Measurements from ENCODE around the gene FBRS.

GRCh38 chr16:30665155-30665829, 7.1 kb downstream of the FBRS start:
- TF ChIP-seq CTCF (IDR thresholded peaks at IDR 0.05) (no peak), POLR2A (IDR thresholded peaks at IDR 0.05) (no peak)
